Heart left ventricle (tissue), 16 donors: ENCODE results near the gene ADGRD1. TPM values are rescaled to one million over a fixed set of nuclear protein-coding genes. Genes with fewer than 3 reads are reported as not detected.

Experiments
- ATAC-seq, 4 donors: fragments of 200-7000 bp; cut with Tn5 transposase; one replicate each; pipeline ENCODE4 v1.9.1; 2020 to 2022; ENCODE audit warnings: moderate library complexity in 4 of 4, mild to moderate bottlenecking in 3 of 4, moderate number of reproducible peaks in 1 of 4
- DNase-seq, 5 donors: peaks; one replicate each; pipeline ENCODE4 v3.0.0-alpha.2; 2020
- H3K27ac ChIP-seq, 12 donors: fragments of 200-600 bp; sonication (generic) in 4 of 12; one replicate each; pipeline versions ENCODE4 v1.5.0 to v1.8.0; 2016 to 2022; ENCODE audit warnings: mild to moderate bottlenecking in 2 of 12
- H3K27me3 ChIP-seq, 9 donors: fragments of 200-600 bp; sonication (generic) in 2 of 9; one replicate each; pipeline versions ENCODE4 v1.5.1 to v1.8.0; 2016 to 2022; ENCODE audit warnings: mild to moderate bottlenecking in 3 of 9
- H3K36me3 ChIP-seq, 9 donors: fragments of 200-600 bp; sonication (generic) in 2 of 9; one replicate each; pipeline versions ENCODE4 v1.5.0 to v1.8.0; 2018 to 2022; ENCODE audit warnings: mild to moderate bottlenecking in 2 of 9
- H3K4me1 ChIP-seq, 12 donors: fragments of 200-600 bp; sonication (generic) in 4 of 12; one replicate each; pipeline versions ENCODE4 v1.5.0 to v1.8.0; 2016 to 2022; ENCODE audit warnings: mild to moderate bottlenecking in 3 of 12
- H3K4me3 ChIP-seq, 12 donors: fragments of 200-600 bp; sonication (generic) in 4 of 12; one replicate each; pipeline versions ENCODE4 v1.5.0 to v1.8.0; 2017 to 2022; ENCODE audit warnings: mild to moderate bottlenecking in 9 of 12, moderate library complexity in 4 of 12
- H3K9me3 ChIP-seq, 12 donors: fragments of 200-600 bp; sonication (generic) in 4 of 12; one replicate each; pipeline versions ENCODE4 v1.5.0 to v1.8.0; 2016 to 2022; ENCODE audit warnings: mild to moderate bottlenecking in 1 of 12
- CTCF ChIP-seq, 12 donors: fragments of 200-600 bp; sonication (generic) in 4 of 12; IDR thresholded peaks; one replicate each; pipeline versions ENCODE4 v1.5.0 to v1.8.0; 2018 to 2022; ENCODE audit warnings: antibody characterized with exemption in 12 of 12, mild to moderate bottlenecking in 5 of 12
- POLR2A ChIP-seq, 2 donors: fragments of 450-650 bp; IDR thresholded peaks; one replicate each; pipeline ENCODE4 v1.6.1; 2017; ENCODE audit warnings: antibody characterized with exemption in 2 of 2, mild to moderate bottlenecking in 2 of 2, moderate library complexity in 2 of 2
- WGBS, 4 donors: extraction: QIAGEN DNeasy Blood & Tissue Kit in 2 of 4; methylation state at CpG; one replicate each; pipeline versions ENCODE4 v1.1.5 to v1.1.7; 2013 to 2018; 5-methylcytosine and 5-hydroxymethylcytosine counted together
- intact Hi-C, 10 donors: fragments of 100-400 bp; cut with DNase I; formaldehyde crosslinking; loops; one replicate each; pipeline versions ENCODE4 v1.11.1 to v1.14.2; 2022
- polyA plus RNA-seq, 2 donors: library from polyadenylated mRNA; stranded (reverse); fragments of 200-250 nt; gene quantifications; one replicate each; pipeline ENCODE4 v1.2.3, GENCODE V29; 2013
- total RNA-seq, 9 donors: library from RNA; depleted of rRNA in 2 of 9; stranded (reverse); fragments of >200 nt in 2 of 9; fragmentation: NEBNext Ultra II Directional in 3 of 9; extraction: Animal tissue kit (Norgen Biotek cat#: 25700) in 3 of 9; gene quantifications; one replicate each; pipeline versions ENCODE4 v1.1.0 to v1.2.4, GENCODE V29; 2016 to 2023
- donor health status: ischemic (EF 13 %, LVEDD 7.1; RV severe dilation, severe dysfunction).
- donor health status: healthy with polysubstance abuse.
- donor health status: DM: no; HTN: yes; CAD: no.
- donor health status: DM: no; HTN: no; CAD: no.
- donor health status: ischemic (EF 25% LVEDD 6.9; RV normal size, moderate dysfunction).
- donor health status: ischemic (EF 25% LVEDD 5.7; RV mildly dilated, moderate dysfunction).
- donor health status: healthy.
- donor health status: DM: yes; HTN: yes; CAD: no.
- donor health status: ischemic (EF 35%, LVEDD 5.7; RV mildly dilated, moderate dysfunction).
- donor health status: nonischemic (EF 11% LVEDD 7.7; RV severe dilation, severe dysfunction).
- donor health status: DM: yes; HTN: yes; CAD: no.
- donor health status: PGD.
- donor health status: ischemic (EF 29% LVEDD 5.4; RV normal size, mild dysfunction).
- donor health status: nonischemic (EF 23%, LVEDD 6.1; RV moderate dilation, normal function).

Gene ADGRD1
- total and polyA plus RNA-seq, 11 donors: 22.7 to 109 (median 66.3) TPM

GRCh38 chr12:131146173-131146675 is 192.5 kb downstream of the ADGRD1 start:
- peaks cover 0 to 4% (median 0%) of the 10 kb centered on the region in 12 donors for H3K9me3 ChIP-seq
- H3K4me3 ChIP-seq: no peak overlapping the region
- H3K27ac ChIP-seq: peak overlapping the region in 1 of 12 donors; percentile 35
- TF ChIP-seq POLR2A (IDR thresholded peaks at IDR 0.05) (no peak), CTCF (IDR thresholded peaks at IDR 0.05) (no peak)
- H3K27me3 ChIP-seq: no peaks in the 10 kb centered on the region
- 75 to 81% (median 78%) methylated on average over 5 of the region's 5 CpGs for WGBS, 4 donors
- H3K36me3 ChIP-seq: no peaks in the 10 kb centered on the region
- H3K4me1 ChIP-seq: peaks cover 0 to 10% (median 0%) of the 10 kb centered on the region in 12 donors
- intact Hi-C loops: no loop called here
- ATAC-seq: no peak
- DNase-seq: no peak

- no peak for ATAC-seq
Observed at GRCh38 chr12:131147293-131147692, 193.6 kb downstream of the ADGRD1 start.

GRCh38 chr12:131147894-131148293 is 194.2 kb downstream of the ADGRD1 start:
- no peaks in the 10 kb centered on the region for H3K36me3 ChIP-seq
- H3K9me3 ChIP-seq: peaks cover 0 to 4% (median 0%) of the 10 kb centered on the region in 12 donors
- H3K4me1 ChIP-seq: peaks cover 0 to 15% (median 0%) of the 10 kb centered on the region in 12 donors
- H3K27me3 ChIP-seq: no peaks in the 10 kb centered on the region
- intact Hi-C loops: no loop called here
- no peak overlapping the region for H3K27ac ChIP-seq
- WGBS, 4 donors: 64 to 70% (median 66%) methylated on average over 3 of the region's 3 CpGs
- DNase-seq (no peak), ATAC-seq (no peak)
- TF ChIP-seq CTCF (IDR thresholded peaks at IDR 0.05) (no peak), POLR2A (IDR thresholded peaks at IDR 0.05) (no peak)
- no peak overlapping the region for H3K4me3 ChIP-seq

More at GRCh38 chr12:131147293-131147692, 193.6 kb downstream of the ADGRD1 start:
- DNase-seq: no peak
- intact Hi-C loops: no loop called here
- WGBS, 4 donors: 91 to 96% (median 94%) methylated on average over 1 of the region's 1 CpG
- H3K36me3 ChIP-seq: no peaks in the 10 kb centered on the region
- peaks cover 0 to 4% (median 0%) of the 10 kb centered on the region in 12 donors for H3K9me3 ChIP-seq
- no peak overlapping the region for H3K27ac ChIP-seq
- TF ChIP-seq CTCF (IDR thresholded peaks at IDR 0.05) (no peak), POLR2A (IDR thresholded peaks at IDR 0.05) (no peak)
- H3K27me3 ChIP-seq: no peaks in the 10 kb centered on the region
- peaks cover 0 to 17% (median 0%) of the 10 kb centered on the region in 12 donors for H3K4me1 ChIP-seq
- no peak overlapping the region for H3K4me3 ChIP-seq

- 79 to 90% (median 87%) methylated on average over 7 to 8 of the region's 8 CpGs for WGBS, 4 donors
- no peak overlapping the region for H3K27ac ChIP-seq
- intact Hi-C loops: no loop called here
- H3K36me3 ChIP-seq: no peaks in the 10 kb centered on the region
- no peak overlapping the region for H3K4me3 ChIP-seq
- TF ChIP-seq POLR2A (IDR thresholded peaks at IDR 0.05) (no peak), CTCF (IDR thresholded peaks at IDR 0.05) (no peak)
- ATAC-seq (peak in 2 of 4 donors; percentile 48 to 62), DNase-seq (no peak)
- H3K27me3 ChIP-seq: no peaks in the 10 kb centered on the region
- H3K9me3 ChIP-seq: peaks cover 0 to 4% (median 0%) of the 10 kb centered on the region in 12 donors
- peaks cover 0 to 7% (median 0%) of the 10 kb centered on the region in 12 donors for H3K4me1 ChIP-seq
Observed at GRCh38 chr12:131151558-131152345, 198.0 kb downstream of the ADGRD1 start.
